ENCODE results near the gene SEMA3D.

Gene SEMA3D

DNA sequence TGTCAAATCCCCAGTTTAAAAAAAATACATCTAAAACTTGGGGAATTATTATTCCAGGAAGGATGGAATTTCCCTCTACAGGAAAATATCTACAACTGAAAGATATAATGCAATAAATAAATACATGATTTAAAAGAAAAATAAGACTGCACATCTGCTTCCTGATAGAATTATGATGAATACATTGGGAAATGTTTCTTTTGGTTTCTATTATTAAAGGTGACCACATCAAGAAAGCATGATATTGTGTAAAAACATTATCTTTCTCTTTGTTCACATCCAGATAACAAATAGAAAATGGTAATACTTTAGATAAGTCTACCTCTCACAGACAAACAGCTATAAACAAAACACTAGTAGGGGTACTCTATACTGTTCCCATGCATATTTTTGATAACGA is 19.2 kb downstream of the SEMA3D start:
- TF ChIP-seq POLR2A (IDR thresholded peaks at IDR 0.05; ENCODE audit: low read length), result no peak
- no peak for TF ChIP-seq GATA1 (IDR thresholded peaks at IDR 0.05; ENCODE audit: low read depth, low read length)
- DNase-seq, result no peak

DNA sequence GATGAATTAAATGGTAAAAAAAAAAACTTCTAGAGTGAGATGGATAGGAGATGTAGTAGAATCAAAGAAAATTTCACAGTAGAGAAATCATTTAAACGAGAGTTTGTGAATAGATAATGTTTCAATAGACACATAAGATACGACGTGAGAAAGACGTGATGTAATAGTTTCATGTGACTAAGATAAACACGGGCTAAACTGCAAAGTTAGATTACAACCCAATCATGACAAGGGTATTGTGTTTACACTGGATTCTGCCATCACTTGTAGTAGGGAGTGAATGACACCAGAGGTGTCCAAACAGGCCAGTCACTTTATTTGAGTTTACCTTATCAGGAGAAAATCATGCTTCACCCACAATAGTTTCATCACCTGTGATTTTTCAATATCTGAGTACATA is 21.6 kb downstream of the SEMA3D start:
- DNase-seq, result no peak
- TF ChIP-seq POLR2A (IDR thresholded peaks at IDR 0.05; ENCODE audit: low read length) (no peak), GATA1 (IDR thresholded peaks at IDR 0.05; ENCODE audit: low read depth, low read length) (no peak)

DNA sequence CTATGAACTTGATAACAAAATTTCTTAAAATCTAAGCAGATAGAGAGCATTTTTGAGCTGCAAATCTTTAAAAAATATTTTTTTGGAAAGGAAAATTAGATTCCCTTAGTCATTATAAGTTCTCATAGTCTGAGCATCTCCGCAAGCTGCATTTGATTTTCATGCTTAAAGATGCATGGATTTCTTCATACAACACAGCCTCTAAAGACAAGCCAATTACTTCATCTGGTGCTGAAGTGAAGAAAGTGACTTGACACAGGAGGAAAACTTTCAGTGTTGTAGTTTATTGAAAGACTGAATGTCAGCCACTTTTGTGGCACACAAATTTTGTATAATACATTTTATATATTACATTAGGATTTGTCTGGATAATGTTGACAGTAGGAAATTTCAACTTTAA is 22.5 kb downstream of the SEMA3D start:
- DNase-seq, result no peak
- TF ChIP-seq POLR2A (IDR thresholded peaks at IDR 0.05; ENCODE audit: low read length) (no peak), GATA1 (IDR thresholded peaks at IDR 0.05; ENCODE audit: low read depth, low read length) (no peak)

DNA sequence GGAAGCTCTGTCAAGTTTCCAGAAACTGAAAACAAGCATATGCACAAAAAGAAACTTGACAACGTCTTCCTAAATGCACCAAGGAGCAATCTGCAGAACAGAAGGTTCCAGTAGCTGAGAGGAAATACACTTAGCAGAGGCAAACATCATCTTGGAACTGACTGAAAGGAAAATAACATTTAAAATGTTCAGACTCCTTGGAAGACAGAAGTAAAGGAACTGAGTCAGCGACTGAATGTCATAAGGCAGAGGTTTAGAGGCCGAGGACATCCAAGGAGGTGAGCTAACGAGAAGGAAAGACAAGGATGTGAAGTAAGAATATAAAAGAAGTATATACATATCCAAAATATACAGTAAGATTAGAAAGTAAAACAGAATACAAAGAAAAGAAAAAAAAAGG is 24.1 kb downstream of the SEMA3D start:
- TF ChIP-seq GATA1 (IDR thresholded peaks at IDR 0.05; ENCODE audit: low read depth, low read length) (no peak), POLR2A (IDR thresholded peaks at IDR 0.05; ENCODE audit: low read length) (no peak)
- DNase-seq, result no peak

DNA sequence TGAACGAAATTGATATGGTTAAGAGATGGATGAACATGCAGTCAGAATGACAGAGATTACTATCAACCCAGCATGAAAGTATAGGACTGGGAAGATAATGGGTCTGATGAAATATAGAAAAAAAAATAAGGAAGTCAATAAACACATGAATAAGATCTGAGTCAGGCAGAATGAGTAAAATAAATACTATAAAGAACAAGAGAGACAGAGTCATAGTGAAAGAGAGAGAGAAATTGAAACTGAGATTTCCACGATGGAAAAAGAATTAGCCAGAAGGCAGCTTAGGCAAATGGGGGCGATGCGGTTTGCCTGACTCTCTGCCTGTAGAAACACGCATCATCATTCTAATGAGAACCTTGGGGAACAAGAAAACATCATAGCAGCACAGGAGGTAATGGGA is 26.6 kb downstream of the SEMA3D start:
- no peak for DNase-seq
- no peak for TF ChIP-seq POLR2A (IDR thresholded peaks at IDR 0.05; ENCODE audit: low read length)
- TF ChIP-seq GATA1 (IDR thresholded peaks at IDR 0.05; ENCODE audit: low read depth, low read length), result no peak

DNA sequence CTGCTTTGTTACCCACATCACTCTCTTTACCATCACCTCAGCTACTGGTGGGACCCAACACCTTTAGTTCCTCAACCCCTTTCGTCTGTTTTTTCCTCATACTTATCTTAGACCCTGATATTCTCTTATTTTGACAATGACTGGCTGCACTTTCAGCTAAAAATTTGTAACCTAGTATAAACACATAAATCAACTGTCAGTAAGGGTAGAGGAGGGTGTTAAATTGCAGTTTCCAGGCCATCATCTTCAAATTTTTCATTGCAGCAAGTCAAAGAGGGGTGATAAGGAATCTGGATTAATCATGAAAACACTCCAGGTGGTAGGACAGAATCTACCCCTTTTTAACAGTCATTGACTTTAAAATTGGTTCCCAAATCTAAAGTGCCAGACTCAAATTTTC is 27.9 kb downstream of the SEMA3D start:
- no peak for TF ChIP-seq POLR2A (IDR thresholded peaks at IDR 0.05; ENCODE audit: low read length)
- TF ChIP-seq GATA1 (IDR thresholded peaks at IDR 0.05; ENCODE audit: low read depth, low read length), result no peak
- no peak for DNase-seq

DNA sequence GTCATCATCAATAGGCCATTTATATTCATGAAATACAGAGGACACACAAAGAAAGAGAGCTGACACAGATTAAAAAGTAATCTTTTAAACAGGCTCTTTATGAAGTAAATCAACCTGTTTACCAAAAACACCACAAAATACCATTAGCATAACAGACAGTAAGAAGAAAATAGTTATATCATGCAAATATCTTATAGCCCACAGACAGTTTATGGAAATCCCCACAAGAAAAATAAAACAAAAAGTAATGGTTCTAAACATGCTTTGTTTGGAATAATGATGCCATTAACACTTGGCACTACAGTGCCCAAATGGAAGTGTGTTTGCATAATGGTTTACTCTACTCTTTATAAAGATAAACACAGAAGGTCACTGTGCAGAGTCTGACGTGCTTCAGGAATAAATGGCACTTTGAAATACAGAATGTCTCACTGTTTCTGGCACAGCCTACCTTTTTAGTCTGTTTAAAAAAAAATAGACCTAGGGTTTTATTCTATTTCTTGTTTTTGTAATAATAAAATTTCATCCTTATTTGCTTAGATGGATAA is 30.1 kb downstream of the SEMA3D start:
- DNase-seq, result no peak

DNA sequence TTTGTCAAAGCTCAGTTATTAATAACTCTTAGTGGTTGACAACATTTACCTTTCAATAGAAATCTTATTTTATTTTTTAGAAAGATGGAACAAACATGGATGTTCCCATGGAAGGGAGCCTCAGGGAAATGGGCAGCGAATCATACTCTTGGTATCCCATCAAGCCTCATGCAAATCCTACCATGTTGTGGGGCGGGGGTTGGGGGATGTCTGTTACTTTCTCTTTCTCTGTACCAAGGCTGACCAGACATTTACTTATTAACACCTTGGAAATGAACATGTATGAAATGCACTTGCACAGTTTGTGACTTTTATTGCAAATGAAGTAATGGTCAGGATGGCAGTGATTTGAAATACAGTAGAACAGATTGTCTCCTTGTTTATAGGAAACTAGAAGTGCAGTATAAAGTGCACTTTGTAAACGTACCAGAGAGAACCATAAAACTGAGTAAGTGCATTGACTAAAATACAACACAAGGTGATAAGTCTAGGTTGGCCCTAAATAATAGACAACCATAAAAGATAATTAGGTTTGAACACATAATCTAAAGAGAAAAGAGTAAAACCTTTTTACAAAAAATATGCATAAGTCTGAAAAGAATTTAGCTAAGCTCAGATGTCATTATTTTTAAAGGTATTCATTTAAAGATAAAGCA is 32.4 kb downstream of the SEMA3D start:
- TF ChIP-seq POLR2A (IDR thresholded peaks at IDR 0.05; ENCODE audit: low read length) (no peak), GATA1 (IDR thresholded peaks at IDR 0.05; ENCODE audit: low read depth, low read length) (no peak)

More for the DNA sequence above, 30.1 kb downstream of the SEMA3D start:
- TF ChIP-seq POLR2A (IDR thresholded peaks at IDR 0.05; ENCODE audit: low read length) (no peak), GATA1 (IDR thresholded peaks at IDR 0.05; ENCODE audit: low read depth, low read length) (no peak)

DNA sequence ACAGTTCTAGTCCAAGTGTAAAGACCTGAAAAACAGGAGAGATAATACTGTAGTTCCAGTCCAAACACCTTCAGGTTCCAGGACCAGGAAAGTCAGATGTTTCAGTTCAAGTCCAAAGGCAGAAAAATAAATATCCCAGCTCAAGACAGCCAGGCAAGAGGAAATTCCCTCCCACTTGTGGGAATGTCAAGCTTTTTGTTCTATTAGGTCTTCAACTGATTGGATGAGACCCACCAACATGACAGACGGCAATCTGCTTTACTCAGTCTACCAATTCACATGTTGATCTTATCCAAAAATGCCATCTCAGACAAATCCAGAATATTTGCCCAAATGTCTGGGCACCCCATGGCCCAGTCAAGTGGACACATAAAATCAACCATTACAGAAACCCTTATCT is 33.1 kb downstream of the SEMA3D start:
- DNase-seq, result no peak
- no peak for TF ChIP-seq POLR2A (IDR thresholded peaks at IDR 0.05; ENCODE audit: low read length)
- TF ChIP-seq GATA1 (IDR thresholded peaks at IDR 0.05; ENCODE audit: low read depth, low read length), result no peak

More for the DNA sequence above, 32.4 kb downstream of the SEMA3D start:
- no peak for DNase-seq

DNA sequence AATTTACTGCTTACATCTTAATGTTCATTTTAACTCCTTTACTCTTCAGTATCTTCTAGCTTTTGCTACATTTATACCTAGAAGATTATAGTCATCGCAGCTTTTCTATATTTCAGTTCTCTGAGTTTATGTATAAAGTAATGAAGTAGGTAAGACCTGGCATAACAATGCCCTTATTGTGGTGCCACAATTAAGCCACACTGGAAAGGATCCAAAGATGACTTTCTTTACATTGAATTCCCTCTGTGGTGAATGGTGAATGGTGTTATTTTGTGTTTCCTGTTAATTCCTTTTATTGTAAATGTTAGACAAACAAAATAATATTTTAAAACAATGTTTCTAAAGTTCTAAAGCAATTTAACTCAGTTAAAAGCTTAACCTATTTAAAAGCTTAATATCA is 36.2 kb downstream of the SEMA3D start:
- DNase-seq, result no peak
- TF ChIP-seq GATA1 (IDR thresholded peaks at IDR 0.05; ENCODE audit: low read depth, low read length), result no peak
- no peak for TF ChIP-seq POLR2A (IDR thresholded peaks at IDR 0.05; ENCODE audit: low read length)

DNA sequence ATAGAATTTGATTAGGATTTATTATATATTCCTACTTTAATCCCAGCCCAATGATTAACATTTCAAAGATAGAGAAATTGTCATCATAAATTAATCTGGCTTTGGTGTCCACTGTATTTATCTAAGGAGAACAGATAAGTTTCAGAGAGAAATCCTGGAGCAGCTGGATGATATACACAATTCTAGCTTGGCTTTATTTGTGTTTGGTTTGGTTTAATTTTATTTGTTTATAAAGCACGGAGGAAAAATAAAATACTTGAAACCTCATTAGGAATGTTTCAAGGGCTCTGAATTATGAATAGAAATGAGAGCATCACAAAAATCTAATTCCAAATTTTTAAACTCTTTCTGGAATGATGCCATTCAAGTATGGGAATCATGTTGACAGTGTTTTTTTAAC is 42.1 kb downstream of the SEMA3D start:
- no peak for DNase-seq
- no peak for TF ChIP-seq GATA1 (IDR thresholded peaks at IDR 0.05; ENCODE audit: low read depth, low read length)
- TF ChIP-seq POLR2A (IDR thresholded peaks at IDR 0.05; ENCODE audit: low read length), result no peak

DNA sequence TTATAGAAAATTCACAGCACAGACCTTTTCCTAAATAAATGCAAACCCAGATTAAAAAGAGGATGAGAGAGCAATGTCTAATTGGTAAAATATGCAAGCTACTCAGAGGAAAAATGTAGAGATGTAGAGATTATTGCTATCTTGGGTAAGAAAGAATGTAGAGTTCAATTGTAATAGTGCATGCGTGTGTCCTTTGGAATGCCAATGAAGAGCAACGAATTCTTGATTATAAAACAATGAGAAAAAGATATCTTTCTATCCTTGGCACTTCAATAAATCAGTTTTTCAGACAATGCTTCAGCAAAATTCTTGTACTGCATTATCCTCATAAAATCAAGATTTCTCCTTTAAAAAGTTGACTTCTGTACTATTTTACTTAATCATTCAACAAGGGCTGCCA is 50.9 kb downstream of the SEMA3D start:
- no peak for DNase-seq
- no peak for TF ChIP-seq POLR2A (IDR thresholded peaks at IDR 0.05; ENCODE audit: low read length)
- TF ChIP-seq GATA1 (IDR thresholded peaks at IDR 0.05; ENCODE audit: low read depth, low read length), result no peak

DNA sequence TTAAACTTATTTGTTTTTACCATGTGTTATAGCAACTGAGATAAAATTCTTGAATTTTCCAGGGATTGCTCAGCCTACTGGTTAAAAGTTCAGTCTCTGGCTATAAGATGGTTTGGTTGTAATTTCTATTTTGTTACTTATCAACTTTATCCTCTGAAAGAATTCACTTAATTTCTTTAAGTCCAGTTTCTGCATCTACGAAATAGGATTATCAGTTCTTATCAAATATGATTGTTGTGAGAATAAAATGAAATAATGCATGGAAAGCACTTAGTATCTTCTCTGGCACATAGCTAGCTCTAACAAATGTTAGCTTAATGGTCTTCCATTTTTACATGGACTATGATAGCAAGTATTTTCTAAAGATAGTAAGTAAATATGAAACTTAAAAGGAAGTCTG is 53.3 kb downstream of the SEMA3D start:
- DNase-seq, result no peak
- TF ChIP-seq POLR2A (IDR thresholded peaks at IDR 0.05; ENCODE audit: low read length), result no peak
- no peak for TF ChIP-seq GATA1 (IDR thresholded peaks at IDR 0.05; ENCODE audit: low read depth, low read length)

DNA sequence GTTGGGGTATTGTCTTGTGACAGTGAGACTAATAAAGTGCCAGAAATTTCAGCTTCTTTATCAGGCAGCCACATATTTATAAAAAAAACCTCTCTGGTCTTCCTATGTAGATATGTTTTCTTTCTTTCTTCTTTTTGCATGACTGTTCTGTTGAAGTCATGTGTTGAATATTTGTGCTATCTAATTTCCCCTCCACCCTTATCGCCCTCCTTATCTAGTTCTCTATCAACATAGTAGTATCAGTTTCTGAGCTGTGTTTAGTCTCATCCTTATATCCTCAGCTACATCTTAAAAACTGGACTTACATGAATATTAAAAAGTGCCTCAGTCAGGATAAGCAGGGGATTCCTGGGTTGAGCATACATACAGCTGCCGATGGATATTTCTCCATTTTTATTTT is 53.9 kb downstream of the SEMA3D start:
- DNase-seq, result no peak

DNA sequence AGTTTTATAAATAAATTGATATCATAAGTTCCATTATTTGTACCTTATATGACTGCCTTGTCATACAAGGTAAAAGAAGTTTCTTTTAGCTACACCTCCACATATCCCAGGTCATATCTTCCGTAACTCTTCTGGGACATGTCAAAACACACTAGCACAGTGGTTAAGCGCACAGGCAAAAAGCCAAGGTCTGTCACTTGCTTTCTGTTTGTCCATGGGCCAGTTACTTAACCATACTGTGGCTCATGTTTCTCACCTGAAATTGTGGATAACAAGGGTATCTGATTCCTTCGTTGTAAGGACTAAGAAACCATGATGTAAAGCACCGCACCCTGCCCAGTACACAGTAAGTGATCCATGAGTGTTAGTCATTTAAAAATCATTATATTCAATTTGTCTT is 56.2 kb downstream of the SEMA3D start:
- TF ChIP-seq POLR2A (IDR thresholded peaks at IDR 0.05; ENCODE audit: low read length) (no peak), GATA1 (IDR thresholded peaks at IDR 0.05; ENCODE audit: low read depth, low read length) (no peak)
- DNase-seq, result no peak

More for the DNA sequence above, 53.9 kb downstream of the SEMA3D start:
- TF ChIP-seq GATA1 (IDR thresholded peaks at IDR 0.05; ENCODE audit: low read depth, low read length) (no peak), POLR2A (IDR thresholded peaks at IDR 0.05; ENCODE audit: low read length) (no peak)
